HCT116 (cell line): ENCODE measurements around the gene IFITM10. TPM values are rescaled to one million over a fixed set of nuclear protein-coding genes. Genes with fewer than 3 reads are reported as not detected.

Source experiments
- ATAC-seq: fragments of 200-7000 bp; cut with Tn5 transposase; 2 replicates; pipeline ENCODE4 v1.9.1; 2020; ENCODE audit warnings: mild to moderate bottlenecking, moderate library complexity
- BruUV-seq: library from RNA; stranded (reverse); fragments of 400-500 nt; replicated peaks from 2 replicates; lab custom pipeline; 2021; lab: Mats Ljungman, UMichigan
- CTCF ChIA-PET: fragments of 300-600 bp; sonication (Branson Sonifier 250); formaldehyde crosslinking; loops from one replicate; lab custom pipeline; 2021; ENCODE audit warnings: antibody characterized with exemption; lab: Charles Lee
- POLR2A ChIA-PET: fragments of 300-600, 350-600 bp; sonication (Branson Sonifier 250); formaldehyde crosslinking; loops from one replicate; lab custom pipeline; 2021; ENCODE audit warnings: antibody characterized with exemption; lab: Charles Lee
- RAD21 ChIA-PET, 2 experiments: fragments of 300-600 bp; sonication (Branson Sonifier 250); formaldehyde crosslinking; loops; one replicate each; lab custom pipeline; 2023; ENCODE audit warnings: low total read pairs in 2 of 2; ENCODE audit not compliant: uncharacterized antibody in 2 of 2, unreplicated experiment in 2 of 2, low non-redundant PET in 1 of 2; lab: Charles Lee
- DNase-seq: peaks from one replicate; pipeline ENCODE4 v3.0.0-alpha.2; 2010; ENCODE audit warnings: low read depth, low spot score
- H2AFZ ChIP-seq: fragments of 200-600 bp; shearing (Covaris generic), sonication (generic); 2 replicates; pipeline ENCODE4 v1.6.1; 2017; ENCODE audit warnings: low read depth, mixed run types, mixed read lengths, antibody characterized with exemption, low read length; ENCODE audit not compliant: poor library complexity, severe bottlenecking
- H3K27ac ChIP-seq: 2 replicates; pipeline ENCODE4 v1.5.1; 2012; ENCODE audit warnings: low read depth, low read length
- H3K27me3 ChIP-seq: fragments of 200-600 bp; sonication (generic); 2 replicates; pipeline ENCODE4 v1.6.1; 2016; ENCODE audit warnings: mixed run types, low read length, mixed read lengths; ENCODE audit not compliant: insufficient read depth
- H3K36me3 ChIP-seq, 2 experiments: fragments of 200-500 bp in 1 of 2; fragments of 200-600 bp in 1 of 2; sonication (Bioruptor generic) in 1 of 2; sonication (generic) in 1 of 2; 2 replicates each; pipeline versions ENCODE4 v1.5.1 to v1.6.1; 2014 to 2016; ENCODE audit warnings: low read length in 2 of 2, inconsistent platforms in 1 of 2, mixed read lengths in 1 of 2, mixed run types in 1 of 2; ENCODE audit not compliant: insufficient read depth in 2 of 2, control insufficient read depth in 1 of 2
- H3K4me1 ChIP-seq, 2 experiments: fragments of 200-600 bp in 1 of 2; sonication (generic) in 1 of 2; 2 replicates each; pipeline versions ENCODE4 v1.5.1 to v1.6.1; 2012 to 2017; ENCODE audit warnings: low read length in 2 of 2, inconsistent platforms in 1 of 2, mild to moderate bottlenecking in 1 of 2, mixed read lengths in 1 of 2, mixed run types in 1 of 2, moderate library complexity in 1 of 2; ENCODE audit not compliant: insufficient read depth in 2 of 2, control insufficient read depth in 1 of 2
- H3K4me2 ChIP-seq: fragments of 200-600 bp; sonication (generic); 2 replicates; pipeline ENCODE4 v1.6.1; 2017; ENCODE audit warnings: mixed run types, low read length, mixed read lengths
- H3K4me3 ChIP-seq, 2 experiments: fragments of 200-600 bp in 1 of 2; sonication (generic) in 1 of 2; replicated peaks in 1 of 2; 2 replicates each; pipeline ENCODE4 v1.5.1; 2011 to 2016; ENCODE audit warnings: low read length in 2 of 2, control low read depth in 1 of 2, low read depth in 1 of 2, mild to moderate bottlenecking in 1 of 2, mixed read lengths in 1 of 2, mixed run types in 1 of 2
- H3K79me2 ChIP-seq: fragments of 200-600 bp; sonication (generic); 2 replicates; pipeline ENCODE4 v1.6.1; 2017; ENCODE audit warnings: mild to moderate bottlenecking, mixed run types, low read length, moderate library complexity, mixed read lengths; ENCODE audit not compliant: insufficient read depth
- H3K9ac ChIP-seq: fragments of 200-600 bp; sonication (generic); 2 replicates; pipeline ENCODE4 v1.6.1; 2016; ENCODE audit warnings: low read length, mixed read lengths
- H3K9me2 ChIP-seq: fragments of 200-600 bp; sonication (generic), shearing (Covaris generic); 2 replicates; pipeline ENCODE4 v1.6.1; 2017; ENCODE audit warnings: mixed run types, mild to moderate bottlenecking, moderate library complexity; ENCODE audit not compliant: insufficient read depth
- H3K9me3 ChIP-seq, 2 experiments: fragments of 200-500 bp in 1 of 2; fragments of 200-600 bp in 1 of 2; sonication (Bioruptor generic) in 1 of 2; sonication (generic) in 1 of 2; 2 replicates each; pipeline ENCODE4 v1.6.1; 2014 to 2017; ENCODE audit warnings: low read length in 2 of 2, mixed read lengths in 2 of 2, inconsistent platforms in 1 of 2, low read depth in 1 of 2, mild to moderate bottlenecking in 1 of 2, mixed run types in 1 of 2, moderate library complexity in 1 of 2; ENCODE audit not compliant: control insufficient read depth in 1 of 2, insufficient read depth in 1 of 2
- H4K20me1 ChIP-seq: fragments of 200-600 bp; sonication (generic), shearing (Covaris generic); 2 replicates; pipeline ENCODE4 v1.6.1; 2017; ENCODE audit warnings: mixed run types, mild to moderate bottlenecking, moderate library complexity; ENCODE audit not compliant: insufficient read depth
- CEBPB ChIP-seq: IDR thresholded peaks from 2 replicates; pipeline ENCODE4 v1.6.1; 2012; ENCODE audit warnings: low read depth
- EGR1 ChIP-seq: IDR thresholded peaks from 2 replicates; pipeline ENCODE4 v1.6.1; 2012; ENCODE audit warnings: low read depth
- POLR2AphosphoS5 ChIP-seq: IDR thresholded peaks from 2 replicates; pipeline ENCODE4 v1.6.1; 2011; ENCODE audit warnings: mild to moderate bottlenecking, low read depth, low read length, moderate library complexity
- SRF ChIP-seq: IDR thresholded peaks from 2 replicates; pipeline ENCODE4 v1.6.1; 2012; ENCODE audit warnings: low read depth
- YY1 ChIP-seq: IDR thresholded peaks from 2 replicates; pipeline ENCODE4 v1.6.1; 2011; ENCODE audit warnings: low read length, low read depth, moderate library complexity, mild to moderate bottlenecking; ENCODE audit not compliant: insufficient replicate concordance; ENCODE audit errors: extremely low read depth
- ZNF274 ChIP-seq: fragments of 200-500 bp; sonication (Bioruptor generic); IDR thresholded peaks from 2 replicates; pipeline ENCODE4 v1.6.1; 2014; ENCODE audit warnings: mild to moderate bottlenecking, low read depth, low read length, inconsistent platforms
- intact Hi-C: fragments of 100-400 bp; cut with micrococcal nuclease; formaldehyde crosslinking; loops from 2 replicates; pipeline ENCODE4 v1.10.0; 2022
- total RNA-seq: library from RNA; stranded (reverse); gene quantifications from one replicate; pipeline ENCODE4 v1.2.1, GENCODE V29; 2021; ENCODE audit not compliant: unreplicated experiment
- TF ChIP-seq, protein P1 (sequence below): IDR thresholded peaks from 2 replicates; pipeline ENCODE4 v1.6.1; 2011; ENCODE audit warnings: mild to moderate bottlenecking, low read length, moderate library complexity; ENCODE audit not compliant: insufficient replicate concordance; ENCODE audit errors: extremely low read depth
- TF ChIP-seq, protein P2 (sequence below): IDR thresholded peaks from 2 replicates; pipeline ENCODE4 v1.6.1; 2012

Gene IFITM10
- total RNA-seq, 1 experiment from 2014 or later: 1.9 TPM

DNA sequence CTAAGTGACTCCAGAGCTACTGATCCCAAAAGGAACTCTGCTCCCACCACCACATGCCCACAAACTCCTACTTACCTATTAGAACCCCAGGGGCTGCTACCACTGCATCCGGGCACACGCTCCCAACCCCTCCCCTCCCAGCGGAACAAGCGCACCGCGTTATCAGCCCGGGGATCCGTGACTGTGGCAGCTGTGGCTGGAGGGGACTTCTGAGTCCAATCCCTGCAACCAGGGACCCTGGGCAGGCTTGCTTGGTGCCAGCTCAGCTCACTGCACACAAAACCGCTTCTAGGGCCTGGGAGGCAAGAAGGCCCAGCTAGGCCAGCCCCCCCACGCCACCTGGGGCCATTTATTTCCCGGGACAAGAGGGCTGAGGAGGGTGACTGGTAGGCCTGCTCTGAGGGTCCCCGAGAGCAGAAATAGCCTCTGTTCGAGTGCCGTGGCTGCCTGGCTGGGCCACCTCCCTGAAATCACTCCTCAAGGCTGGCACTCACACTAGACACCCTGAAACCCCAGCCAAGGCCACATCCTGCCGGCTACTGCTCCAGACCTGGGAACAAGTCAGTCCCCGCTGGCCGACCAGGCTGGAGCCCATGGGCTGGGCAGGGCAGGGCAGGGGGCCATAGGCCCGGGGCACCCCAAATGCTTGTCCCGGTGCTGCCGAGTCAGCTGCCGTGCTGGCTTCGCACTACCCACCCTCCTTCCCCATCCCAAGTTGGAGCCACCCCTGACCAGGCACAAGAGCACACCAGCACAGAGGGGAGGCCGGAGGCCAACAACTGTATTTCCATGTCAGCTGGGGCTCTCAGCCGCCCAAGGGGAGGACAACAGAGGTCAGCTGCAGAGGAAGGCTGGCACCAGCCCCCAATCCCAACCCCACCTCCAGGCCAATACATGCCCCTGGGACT lies 1.9 kb upstream of the IFITM10 start:
- no peak for TF ChIP-seq ZNF274
- TF ChIP-seq, protein P1, sequence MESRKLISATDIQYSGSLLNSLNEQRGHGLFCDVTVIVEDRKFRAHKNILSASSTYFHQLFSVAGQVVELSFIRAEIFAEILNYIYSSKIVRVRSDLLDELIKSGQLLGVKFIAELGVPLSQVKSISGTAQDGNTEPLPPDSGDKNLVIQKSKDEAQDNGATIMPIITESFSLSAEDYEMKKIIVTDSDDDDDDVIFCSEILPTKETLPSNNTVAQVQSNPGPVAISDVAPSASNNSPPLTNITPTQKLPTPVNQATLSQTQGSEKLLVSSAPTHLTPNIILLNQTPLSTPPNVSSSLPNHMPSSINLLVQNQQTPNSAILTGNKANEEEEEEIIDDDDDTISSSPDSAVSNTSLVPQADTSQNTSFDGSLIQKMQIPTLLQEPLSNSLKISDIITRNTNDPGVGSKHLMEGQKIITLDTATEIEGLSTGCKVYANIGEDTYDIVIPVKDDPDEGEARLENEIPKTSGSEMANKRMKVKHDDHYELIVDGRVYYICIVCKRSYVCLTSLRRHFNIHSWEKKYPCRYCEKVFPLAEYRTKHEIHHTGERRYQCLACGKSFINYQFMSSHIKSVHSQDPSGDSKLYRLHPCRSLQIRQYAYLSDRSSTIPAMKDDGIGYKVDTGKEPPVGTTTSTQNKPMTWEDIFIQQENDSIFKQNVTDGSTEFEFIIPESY: no peak
- no peak for TF ChIP-seq POLR2AphosphoS5
- TF ChIP-seq CEBPB: no peak
- TF ChIP-seq SRF: no peak
- TF ChIP-seq, protein P2, sequence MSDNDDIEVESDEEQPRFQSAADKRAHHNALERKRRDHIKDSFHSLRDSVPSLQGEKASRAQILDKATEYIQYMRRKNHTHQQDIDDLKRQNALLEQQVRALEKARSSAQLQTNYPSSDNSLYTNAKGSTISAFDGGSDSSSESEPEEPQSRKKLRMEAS: no peak
- TF ChIP-seq EGR1: no peak
- TF ChIP-seq YY1: no peak
- ChIA-PET RAD21 (no interaction called here), POLR2A (no interaction called here), CTCF (no interaction called here)
- no peak overlapping the region for H3K4me3 ChIP-seq
- DNase-seq: no peak
- H4K20me1 ChIP-seq: no peaks in the 10 kb centered on the region
- H3K36me3 ChIP-seq: no peaks in the 10 kb centered on the region; a peak in 1 of 4 replicates
- ATAC-seq: no peak
- no peak overlapping the region for H3K4me2 ChIP-seq
- intact Hi-C loops: no loop called here
- no peaks in the 10 kb centered on the region for H3K79me2 ChIP-seq
- H2AFZ ChIP-seq: no peak overlapping the region
- H3K9ac ChIP-seq: no peak overlapping the region
- no peaks in the 10 kb centered on the region for H3K9me2 ChIP-seq
- H3K9me3 ChIP-seq: no peaks in the 10 kb centered on the region
- no TSS peak for BruUV-seq
- H3K27ac ChIP-seq: no peak overlapping the region
- no peaks in the 10 kb centered on the region for H3K27me3 ChIP-seq
- no peaks in the 10 kb centered on the region for H3K4me1 ChIP-seq
